ENCODE data around the gene IGSF6. TPM values are rescaled to one million over a fixed set of nuclear protein-coding genes. Genes with fewer than 3 reads are reported as not detected.

Gene IGSF6
- total and polyA plus RNA-seq, 2 experiments from 2014 or later = 0.14 TPM; not detected in 1

DNA sequence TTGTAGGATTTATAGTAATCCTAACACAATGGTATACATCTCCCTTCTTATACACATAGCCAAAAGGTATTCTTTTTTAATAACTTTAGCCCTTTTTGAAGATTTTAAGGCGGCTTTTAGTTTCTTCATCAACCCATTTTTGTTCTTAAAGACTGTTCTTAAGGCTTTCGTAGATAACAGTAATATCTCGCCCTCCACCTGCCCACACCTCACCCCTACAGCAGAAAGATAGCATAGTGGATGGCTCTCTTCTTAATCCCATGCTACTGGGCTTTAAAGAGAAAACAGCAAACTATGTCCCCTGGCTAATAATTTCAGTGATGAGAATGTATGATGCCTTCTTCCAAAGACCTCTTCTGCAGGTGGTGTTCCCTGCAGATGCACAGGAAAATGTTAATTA is 8.6 kb downstream of the IGSF6 start:
- TF ChIP-seq EZH2phosphoT487 (IDR thresholded peaks at IDR 0.05; ENCODE audit: insufficient read depth, low read depth) = no peak
- TF ChIP-seq EZH2 (IDR thresholded peaks at IDR 0.05; ENCODE audit: insufficient read depth, poor library complexity, severe bottlenecking) = no peak
- in situ Hi-C loops (cut with MboI) = no loop called here
- peaks cover 33% of the 10 kb centered on the region for H3F3A ChIP-seq (ENCODE audit: insufficient read depth)
- WGBS, 2 experiments (ENCODE audit: low coverage in 1 of 2, low lambda C conversion rate in 2 of 2, missing lambda C conversion rate in 2 of 2) = 97 to 98% methylated on average over 3 of the region's 3 CpGs
- H3K27ac ChIP-seq = no peak overlapping the region
- H3K9me3 ChIP-seq (ENCODE audit: low read depth) = no peaks in the 10 kb centered on the region
- no peak for DNase-seq
- H3K9me2 ChIP-seq (ENCODE audit: insufficient read depth) = no peaks in the 10 kb centered on the region
- no peak overlapping the region for H3K9ac ChIP-seq
- H3K79me2 ChIP-seq (ENCODE audit: insufficient read depth) = peaks cover 97% of the 10 kb centered on the region
- H3K4me3 ChIP-seq = no peak overlapping the region
- H3K27me3 ChIP-seq (replicated peaks; ENCODE audit: insufficient read depth) = no peaks in the 10 kb centered on the region
- peaks cover 61% of the 10 kb centered on the region for H3K4me1 ChIP-seq (ENCODE audit: insufficient read depth)
- no peaks in the 10 kb centered on the region for H3K36me3 ChIP-seq (ENCODE audit: low read depth)
- H4K20me1 ChIP-seq (ENCODE audit: insufficient read depth) = no peaks in the 10 kb centered on the region
- no peak overlapping the region for H2AFZ ChIP-seq
- no peak overlapping the region for H3K4me2 ChIP-seq (ENCODE audit: unreplicated experiment)

DNA sequence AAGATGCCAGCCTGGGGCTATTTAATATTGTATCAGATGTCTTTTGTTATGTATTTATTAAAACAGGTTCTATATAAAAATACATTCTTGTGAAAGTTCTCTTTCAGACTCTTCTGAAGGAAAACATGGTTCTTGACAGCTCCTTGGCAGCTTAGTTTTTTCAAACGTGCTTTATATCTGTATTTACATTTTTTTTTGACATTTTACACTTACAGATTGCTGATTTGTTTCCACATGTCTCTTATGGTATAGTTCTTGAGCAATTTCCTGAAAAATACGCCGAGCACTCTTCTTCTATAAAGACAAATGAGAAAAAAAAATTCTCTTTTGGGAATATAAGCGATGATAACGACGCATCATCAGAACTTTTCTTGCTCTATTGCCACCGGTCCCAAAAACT is 9.5 kb downstream of the IGSF6 start:
- Histone ChIP-seq H3K79me2 (ENCODE audit: insufficient read depth) (peaks cover 91% of the 10 kb centered on the region), H3K9me2 (ENCODE audit: insufficient read depth) (no peaks in the 10 kb centered on the region), H3K9me3 (ENCODE audit: low read depth) (no peaks in the 10 kb centered on the region), H4K20me1 (ENCODE audit: insufficient read depth) (no peaks in the 10 kb centered on the region), H3K9ac (no peak overlapping the region), H3K4me3 (no peak overlapping the region), H3K4me1 (ENCODE audit: insufficient read depth) (peaks cover 69% of the 10 kb centered on the region), H3K27me3 (replicated peaks; ENCODE audit: insufficient read depth) (no peaks in the 10 kb centered on the region), H3K27ac (peak overlapping the region; percentile 45; the same call in 1 of the 2 replicates), H3K4me2 (ENCODE audit: unreplicated experiment) (no peak overlapping the region), H3F3A (ENCODE audit: insufficient read depth) (peaks cover 42% of the 10 kb centered on the region), H3K36me3 (ENCODE audit: low read depth) (no peaks in the 10 kb centered on the region), H2AFZ (no peak overlapping the region)
- in situ Hi-C loops (cut with MboI) = no loop called here
- DNase-seq = no peak
- 73 to 74% methylated on average over 7 of the region's 7 CpGs for WGBS, 2 experiments (ENCODE audit: low coverage in 1 of 2, low lambda C conversion rate in 2 of 2, missing lambda C conversion rate in 2 of 2)
- TF ChIP-seq EZH2phosphoT487 (IDR thresholded peaks at IDR 0.05; ENCODE audit: insufficient read depth, low read depth) = no peak
- TF ChIP-seq EZH2 (IDR thresholded peaks at IDR 0.05; ENCODE audit: insufficient read depth, poor library complexity, severe bottlenecking) = no peak

DNA sequence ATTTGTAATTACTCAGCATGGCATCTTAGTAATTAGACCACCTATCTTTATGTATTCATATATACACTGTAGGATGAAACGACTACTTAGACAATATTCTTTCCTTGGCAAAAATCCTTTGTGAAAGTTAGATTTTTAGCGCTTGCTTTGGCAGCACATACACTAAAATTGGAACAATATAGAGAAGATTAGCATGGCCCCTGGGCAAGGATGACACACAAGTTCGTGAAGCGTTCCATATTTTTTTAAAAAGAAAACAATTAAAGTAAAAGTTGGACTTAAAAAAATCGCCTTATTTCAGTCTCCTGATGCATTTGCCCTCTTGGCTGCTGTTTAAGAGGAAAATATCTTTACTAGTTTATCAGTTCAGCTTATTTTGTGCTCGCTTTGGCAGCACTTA is 10.5 kb downstream of the IGSF6 start:
- H3K27me3 ChIP-seq (replicated peaks; ENCODE audit: insufficient read depth) = no peaks in the 10 kb centered on the region
- peak overlapping the region; percentile 39; the same call in 1 of the 2 replicates for H2AFZ ChIP-seq
- peak overlapping the region; percentile 45 for H3K4me2 ChIP-seq (ENCODE audit: unreplicated experiment)
- H3K9ac ChIP-seq = peak overlapping the region; percentile 20
- H3K36me3 ChIP-seq (ENCODE audit: low read depth) = no peaks in the 10 kb centered on the region
- in situ Hi-C loops (cut with MboI) = no loop called here
- H3K4me3 ChIP-seq = no peak overlapping the region
- peaks cover 91% of the 10 kb centered on the region for H3K79me2 ChIP-seq (ENCODE audit: insufficient read depth)
- H3K4me1 ChIP-seq (ENCODE audit: insufficient read depth) = peaks cover 71% of the 10 kb centered on the region
- no peaks in the 10 kb centered on the region for H3K9me2 ChIP-seq (ENCODE audit: insufficient read depth)
- WGBS, 2 experiments (ENCODE audit: low coverage in 1 of 2, low lambda C conversion rate in 2 of 2, missing lambda C conversion rate in 2 of 2) = 32 to 37% methylated on average over 6 of the region's 6 CpGs
- H3K27ac ChIP-seq = peak overlapping the region; percentile 45
- peak; percentile 39 for DNase-seq
- H3F3A ChIP-seq (ENCODE audit: insufficient read depth) = peaks cover 51% of the 10 kb centered on the region
- H4K20me1 ChIP-seq (ENCODE audit: insufficient read depth) = no peaks in the 10 kb centered on the region
- H3K9me3 ChIP-seq (ENCODE audit: low read depth) = no peaks in the 10 kb centered on the region
- TF ChIP-seq EZH2phosphoT487 (IDR thresholded peaks at IDR 0.05; ENCODE audit: insufficient read depth, low read depth) (no peak), EZH2 (IDR thresholded peaks at IDR 0.05; ENCODE audit: insufficient read depth, poor library complexity, severe bottlenecking) (no peak)

DNA sequence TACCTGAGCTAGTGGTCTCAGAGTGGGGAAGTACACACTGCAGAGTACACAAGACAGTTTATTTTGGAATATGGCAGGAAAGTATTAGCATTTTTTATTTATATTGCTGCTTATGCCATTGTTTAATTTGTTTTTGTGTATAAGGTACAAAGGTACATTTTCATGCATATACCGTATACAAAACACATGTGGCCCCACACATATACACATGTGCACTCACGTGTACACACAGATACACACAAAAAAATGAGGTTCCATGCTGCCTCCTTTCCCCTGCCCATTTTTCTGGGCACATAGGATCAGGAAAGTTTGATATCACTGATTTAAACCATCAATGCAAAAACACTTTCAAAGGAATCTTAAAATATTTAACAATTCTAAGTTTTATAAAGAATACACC is 12.9 kb downstream of the IGSF6 start:
- Histone ChIP-seq H3K79me2 (ENCODE audit: insufficient read depth) (peaks cover 91% of the 10 kb centered on the region), H3K4me2 (ENCODE audit: unreplicated experiment) (peak overlapping the region; percentile 79), H3F3A (ENCODE audit: insufficient read depth) (peaks cover 51% of the 10 kb centered on the region), H3K9me2 (ENCODE audit: insufficient read depth) (no peaks in the 10 kb centered on the region), H3K36me3 (ENCODE audit: low read depth) (no peaks in the 10 kb centered on the region), H3K9me3 (ENCODE audit: low read depth) (no peaks in the 10 kb centered on the region), H3K27me3 (replicated peaks; ENCODE audit: insufficient read depth) (no peaks in the 10 kb centered on the region), H3K4me3 (peak overlapping the region; percentile 57), H4K20me1 (ENCODE audit: insufficient read depth) (no peaks in the 10 kb centered on the region), H3K4me1 (ENCODE audit: insufficient read depth) (peaks cover 52% of the 10 kb centered on the region), H3K27ac (peak overlapping the region; percentile 83), H3K9ac (peak overlapping the region; percentile 66), H2AFZ (no peak overlapping the region)
- in situ Hi-C loops (cut with MboI) = loop anchor here (5.0 kb wide), 1 partner anchor 52 kb away; no protein-coding TSS in a partner anchor
- no peak for TF ChIP-seq EZH2 (IDR thresholded peaks at IDR 0.05; ENCODE audit: insufficient read depth, poor library complexity, severe bottlenecking)
- no peak for TF ChIP-seq EZH2phosphoT487 (IDR thresholded peaks at IDR 0.05; ENCODE audit: insufficient read depth, low read depth)
- 93 to 94% methylated on average over 2 of the region's 2 CpGs for WGBS, 2 experiments (ENCODE audit: low coverage in 1 of 2, low lambda C conversion rate in 2 of 2, missing lambda C conversion rate in 2 of 2)
- no peak for DNase-seq
